ENCODE data around the gene ENSA.
"Not testable (repeated sequence)": the region's sequence is repeated elsewhere in the genome, so short reads cannot be mapped to it uniquely, and the experiment has no call there.

The ENSA gene, protein sequence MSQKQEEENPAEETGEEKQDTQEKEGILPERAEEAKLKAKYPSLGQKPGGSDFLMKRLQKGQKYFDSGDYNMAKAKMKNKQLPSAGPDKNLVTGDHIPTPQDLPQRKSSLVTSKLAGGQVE

GRCh38 chr1:150629115-150629928, at the start of gene ENSA:
ENSA (minus strand) TSS chr1:150629612; CDS start chr1:150629470, 142 bp downstream.
- DNase-seq, result peak; percentile 98 to 100 (median 99)

DNA sequence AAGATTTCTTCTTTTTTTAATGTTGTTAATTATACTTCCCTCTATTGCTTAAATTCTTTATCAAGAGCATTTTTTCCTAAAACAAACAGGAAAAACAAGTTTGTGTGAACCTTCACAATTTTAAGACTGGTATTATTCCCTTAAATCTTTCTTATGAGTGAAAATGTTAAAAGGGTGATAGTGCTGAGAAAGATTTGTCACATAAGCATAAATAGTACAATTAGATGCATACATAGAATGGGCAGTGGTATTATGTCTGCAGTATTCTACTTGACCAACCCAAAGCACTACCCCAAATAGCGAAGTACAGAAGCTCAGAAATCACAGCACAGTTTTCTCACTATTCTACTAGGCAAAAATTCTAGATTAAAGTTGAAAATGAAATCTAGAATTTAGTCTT, 49.6 kb upstream of the ENSA start:
- DNase-seq, result no peak

- DNase-seq, result no peak
Measured at GRCh38 chr1:150674881-150675280, 45.5 kb upstream of the ENSA start.

- DNase-seq, result no peak
Measured at GRCh38 chr1:150663321-150663720, 33.9 kb upstream of the ENSA start.

- DNase-seq, result no peak
Measured at GRCh38 chr1:150662811-150663210, 33.4 kb upstream of the ENSA start.

DNA sequence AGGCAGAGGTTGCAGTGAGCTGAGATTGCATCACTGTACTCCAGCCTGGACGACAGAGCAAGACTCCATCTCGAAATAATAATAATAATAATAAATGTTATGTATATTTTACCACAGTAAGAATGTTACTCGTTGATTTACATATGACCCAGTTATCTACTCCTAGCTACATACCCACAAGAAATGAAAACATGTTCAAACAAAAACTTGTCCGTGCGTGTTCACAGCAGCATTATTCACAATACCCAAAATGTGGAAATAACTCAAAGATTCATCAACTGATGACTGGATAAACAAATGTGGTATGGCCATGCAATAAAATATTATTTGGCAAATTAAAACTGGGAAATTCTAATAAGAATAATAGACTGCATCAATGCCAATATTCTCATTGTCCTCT, 31.7 kb upstream of the ENSA start:
- no peak for DNase-seq

DNA sequence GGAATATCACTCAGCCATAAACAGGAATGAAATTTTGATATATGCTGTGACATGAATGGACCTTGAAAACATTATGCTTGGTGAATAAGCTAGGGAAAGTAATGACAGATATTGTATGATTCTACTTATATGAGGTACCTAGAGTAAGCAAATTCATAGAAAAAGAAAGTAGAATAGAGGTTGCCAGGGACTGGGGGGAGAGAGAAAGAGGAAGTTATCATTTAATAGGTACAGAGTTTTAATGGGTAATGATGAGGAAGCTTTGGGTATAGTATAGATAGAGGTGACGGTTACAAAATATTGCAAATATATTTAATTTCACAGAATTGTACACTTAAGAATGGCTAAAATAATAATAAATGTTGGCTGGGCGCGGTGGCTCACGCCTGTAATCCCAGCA, 31.2 kb upstream of the ENSA start:
- no peak for DNase-seq

DNA sequence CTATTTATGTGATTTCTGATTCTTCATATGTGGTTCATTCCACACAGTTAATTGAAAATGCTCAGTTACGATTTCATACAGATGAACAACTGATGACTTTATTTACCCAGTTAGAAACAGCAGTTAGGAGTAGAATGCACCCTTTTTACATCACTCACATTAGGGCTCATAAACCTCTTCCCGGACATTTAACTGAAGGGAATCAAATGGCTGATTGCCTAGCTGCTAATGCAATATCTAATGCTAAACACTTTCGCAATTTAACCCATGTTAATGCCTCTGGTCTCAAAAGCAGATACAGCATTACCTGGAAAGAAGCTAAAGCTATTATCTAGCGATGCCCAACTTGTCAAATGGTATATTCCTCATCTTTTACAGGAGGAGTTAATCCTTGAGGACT, 27.7 kb upstream of the ENSA start:
- not testable (repeated sequence) for DNase-seq

DNA sequence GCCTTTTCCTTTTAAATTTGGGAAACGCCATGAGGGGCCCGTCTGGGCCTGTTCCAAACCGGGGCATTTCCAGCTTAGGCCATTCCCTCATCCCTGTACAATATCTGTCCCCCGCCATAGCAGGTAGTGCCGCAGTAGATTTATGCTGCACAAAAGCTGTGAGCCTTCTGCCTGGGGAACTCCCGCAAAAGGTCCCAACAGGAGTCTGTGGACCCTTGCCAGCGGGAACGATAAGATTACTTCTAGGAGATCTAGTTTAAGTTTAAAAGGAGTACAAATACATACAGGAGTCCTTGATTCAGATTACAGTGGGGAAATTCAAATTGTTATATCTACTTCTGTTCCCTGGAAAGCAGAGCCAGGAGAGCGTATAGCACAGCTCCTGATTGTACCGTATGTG, 25.2 kb upstream of the ENSA start:
- not testable (repeated sequence) for DNase-seq

- no peak for DNase-seq
Measured at GRCh38 chr1:150650193-150650592, 20.8 kb upstream of the ENSA start.

DNA sequence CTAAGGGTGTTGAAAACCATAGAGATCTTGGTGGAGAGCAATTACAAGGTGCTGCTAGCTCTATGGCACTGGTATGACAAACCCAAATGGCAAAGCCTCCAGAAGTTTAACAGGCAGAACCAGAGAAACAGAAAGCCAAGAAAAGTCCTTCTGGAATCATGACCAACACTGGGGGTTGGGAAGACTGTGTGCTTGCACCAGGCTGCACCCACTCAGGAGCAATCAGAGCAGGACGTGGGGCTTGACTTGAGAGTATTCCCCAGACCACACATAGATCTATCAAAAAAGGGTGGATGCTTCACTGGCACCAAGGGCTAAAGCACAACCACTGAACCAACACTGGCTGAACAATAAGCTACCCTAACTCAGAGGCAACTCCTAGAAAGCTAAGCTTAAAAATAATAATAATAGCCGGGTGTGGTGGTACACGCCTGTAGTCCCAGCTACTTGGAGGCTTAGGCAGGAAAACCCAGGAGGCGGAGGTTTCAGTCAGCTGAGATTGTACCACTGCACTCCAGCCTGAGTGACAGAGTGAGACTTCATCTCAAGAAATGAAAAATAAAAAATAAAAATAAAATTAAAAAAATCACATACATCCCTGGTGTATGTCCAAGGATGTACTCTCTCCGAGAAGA, 20.1 kb upstream of the ENSA start:
- DNase-seq, result no peak

DNA sequence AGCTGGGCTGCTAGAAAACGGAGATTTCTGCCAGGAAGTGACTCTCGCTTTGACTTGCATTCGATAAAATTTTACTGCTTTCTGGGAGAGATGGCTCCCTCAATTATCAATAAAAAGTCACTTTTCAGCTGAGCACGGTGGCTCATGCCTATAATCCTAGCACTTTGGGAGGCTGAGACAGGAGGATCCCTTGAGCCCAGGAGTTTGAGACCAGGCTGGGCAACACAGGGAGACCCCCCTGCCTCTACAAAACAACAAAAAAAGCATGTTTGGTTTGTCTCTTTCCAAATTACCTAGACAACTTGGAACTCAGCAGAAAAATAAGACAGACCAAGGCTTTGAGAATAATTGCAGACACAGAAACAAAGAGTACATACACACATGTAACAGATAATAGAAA, 12.9 kb upstream of the ENSA start:
- DNase-seq, result no peak

- not testable (repeated sequence) for DNase-seq
Measured at GRCh38 chr1:150641126-150641815, 11.9 kb upstream of the ENSA start.

DNA sequence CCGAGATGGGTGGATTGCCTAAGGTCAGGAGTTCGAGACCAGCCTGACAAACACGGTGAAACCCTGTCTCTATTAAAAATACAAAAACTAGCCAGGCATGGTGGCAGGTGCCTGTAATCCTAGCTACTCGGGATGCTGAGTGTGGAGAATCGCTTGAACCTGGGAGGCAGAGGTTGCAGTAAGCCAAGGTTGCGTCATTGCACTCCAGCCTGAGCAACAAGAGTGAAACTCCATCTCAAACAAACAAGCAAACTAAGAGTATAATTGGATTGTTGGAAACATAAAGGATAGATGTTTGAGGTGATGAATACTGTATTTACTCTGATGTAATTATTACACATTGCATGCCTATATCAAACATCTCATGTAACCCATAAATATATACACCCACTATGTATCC, 9.0 kb upstream of the ENSA start:
- not testable (repeated sequence) for DNase-seq

GRCh38 chr1:150634839-150635622, 5.6 kb upstream of the ENSA start:
- DNase-seq, result not testable (repeated sequence)

DNA sequence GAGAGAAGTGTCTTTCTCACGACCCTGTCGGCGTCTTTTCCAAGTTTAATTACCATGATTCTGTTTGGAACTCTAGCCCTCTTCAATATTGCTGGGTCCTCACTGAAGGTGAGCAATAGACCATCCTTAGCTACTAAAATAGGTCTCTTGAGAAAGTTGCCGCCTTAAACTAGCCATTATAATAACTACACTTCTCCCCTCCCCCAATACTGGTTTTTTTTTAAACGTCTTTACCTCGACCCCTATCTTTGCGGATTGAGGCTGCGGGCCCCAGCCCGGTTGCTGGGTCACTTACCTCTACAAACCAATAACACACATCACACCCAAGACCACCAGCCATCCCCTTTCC, 672 bp downstream of the ENSA start:
- DNase-seq, result no peak

- DNase-seq, result peak in 1 of 3 donors; percentile 33
Measured at GRCh38 chr1:150627826-150628410, 1.5 kb downstream of the ENSA start.

DNA sequence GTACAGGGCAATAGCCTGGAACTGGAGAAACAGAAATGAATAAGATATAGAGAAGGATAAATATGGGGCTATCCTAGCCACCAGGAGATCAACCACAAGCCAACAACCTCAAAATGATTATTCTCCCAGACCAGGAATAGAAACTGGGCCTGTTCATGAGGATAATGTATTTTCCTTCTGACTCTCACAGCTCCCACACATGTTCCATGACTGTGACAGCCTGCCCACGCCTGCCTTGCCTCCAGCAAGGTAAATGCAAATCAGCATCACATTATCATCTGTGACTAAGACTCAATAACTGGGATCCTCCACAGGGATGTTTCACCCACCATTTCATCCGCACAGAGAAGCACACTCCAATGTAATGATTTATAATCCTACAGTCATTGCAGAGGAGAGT, 3.3 kb downstream of the ENSA start:
- DNase-seq, result peak in 1 of 3 donors; percentile 45

DNA sequence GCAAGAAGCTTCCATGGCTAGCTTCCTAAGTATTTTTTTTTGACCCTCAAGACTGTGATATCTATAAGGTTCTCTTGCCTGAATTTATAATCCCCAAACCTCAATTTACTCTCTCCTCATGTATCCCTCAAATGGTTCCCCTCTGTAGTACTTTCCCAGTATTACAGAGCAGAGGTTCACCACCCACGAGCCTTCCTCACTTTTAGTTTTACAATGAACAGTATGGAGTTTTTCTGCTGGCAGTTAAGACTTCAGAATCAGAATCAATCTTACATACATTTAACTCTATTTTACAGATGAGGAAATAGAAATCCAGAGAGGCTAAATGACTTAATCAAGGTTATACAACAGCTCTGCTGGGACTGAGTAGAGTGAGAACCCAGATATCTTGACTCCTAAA, 4.9 kb downstream of the ENSA start:
- peak; percentile 64 to 76 (median 71) for DNase-seq

- not testable (repeated sequence) for DNase-seq
Measured at GRCh38 chr1:150624134-150624533, 5.3 kb downstream of the ENSA start.

- no peak for DNase-seq
Measured at GRCh38 chr1:150622303-150622975, 7.0 kb downstream of the ENSA start.
